HL-60 (cell line): Measurements from ENCODE around the gene SH3RF1.

Experiments
- DNase-seq, 2 experiments: peaks; one replicate each; pipeline ENCODE4 v3.0.0-alpha.2; 2010 to 2020; ENCODE audit warnings: low read depth in 1 of 2, low spot score in 1 of 2
- H3K27ac ChIP-seq: fragments of 250-450 bp; sonication (Bioruptor Pico); replicated peaks from 2 replicates; pipeline ENCODE4 v1.5.1; 2020; ENCODE audit warnings: mild to moderate bottlenecking, moderate library complexity
- H3K27me3 ChIP-seq: fragments of 250-450 bp; sonication (Bioruptor Pico); 2 replicates; pipeline ENCODE4 v1.5.1; 2021; ENCODE audit warnings: mild to moderate bottlenecking, moderate library complexity; ENCODE audit not compliant: insufficient read depth, poor library complexity, severe bottlenecking
- H3K4me3 ChIP-seq: replicated peaks from 2 replicates; pipeline ENCODE4 v1.5.1; 2011; ENCODE audit warnings: mild to moderate bottlenecking, control low read depth, low read length; ENCODE audit not compliant: insufficient read depth
- CTCF ChIP-seq: IDR thresholded peaks from one replicate; pipeline ENCODE4 v1.5.1; 2011; ENCODE audit warnings: low read length, control low read depth, inconsistent platforms; ENCODE audit not compliant: insufficient read depth
- GABPA ChIP-seq: IDR thresholded peaks from 2 replicates; pipeline ENCODE4 v1.6.1; 2012; ENCODE audit warnings: low read depth
- POLR2AphosphoS5 ChIP-seq: IDR thresholded peaks from 2 replicates; pipeline ENCODE4 v1.6.1; 2012; ENCODE audit warnings: low read depth
- REST ChIP-seq: IDR thresholded peaks from 2 replicates; pipeline ENCODE4 v1.6.1; 2012; ENCODE audit warnings: low read depth; ENCODE audit not compliant: insufficient replicate concordance
- SPI1 ChIP-seq: IDR thresholded peaks from 2 replicates; pipeline ENCODE4 v1.6.1; 2012; ENCODE audit warnings: low read depth, mild to moderate bottlenecking, borderline replicate concordance

Gene SH3RF1

GRCh38 chr4:169226565-169226964 lies 44.2 kb downstream of the SH3RF1 start:
- TF ChIP-seq REST (no peak), CTCF (no peak), GABPA (no peak), SPI1 (no peak), POLR2AphosphoS5 (no peak)
- no peaks in the 10 kb centered on the region for H3K27me3 ChIP-seq
- no peak overlapping the region for H3K27ac ChIP-seq
- no peak overlapping the region for H3K4me3 ChIP-seq
- no peak for DNase-seq

- Histone ChIP-seq H3K27ac (no peak overlapping the region), H3K4me3 (no peak overlapping the region), H3K27me3 (no peaks in the 10 kb centered on the region)
- DNase-seq = no peak
- peak; percentile 49; the same call in 1 of the 2 replicates for TF ChIP-seq SPI1
- no peak for TF ChIP-seq GABPA
- TF ChIP-seq POLR2AphosphoS5 = no peak
Measured at GRCh38 chr4:169225812-169226211, 44.9 kb downstream of the SH3RF1 start.

GRCh38 chr4:169225058-169225751 lies 45.6 kb downstream of the SH3RF1 start:
- Histone ChIP-seq H3K27me3 (no peaks in the 10 kb centered on the region), H3K27ac (no peak overlapping the region), H3K4me3 (no peak overlapping the region)
- TF ChIP-seq POLR2AphosphoS5 = no peak
- TF ChIP-seq CTCF = no peak
- no peak for TF ChIP-seq SPI1
- no peak for TF ChIP-seq GABPA
- TF ChIP-seq REST = no peak
- no peak for DNase-seq

GRCh38 chr4:169222761-169223160 lies 48.0 kb downstream of the SH3RF1 start:
- H3K27ac ChIP-seq = no peak overlapping the region
- TF ChIP-seq GABPA (no peak), CTCF (no peak), SPI1 (no peak), POLR2AphosphoS5 (no peak), REST (no peak)
- H3K27me3 ChIP-seq = no peaks in the 10 kb centered on the region

More at GRCh38 chr4:169222761-169223160, 48.0 kb downstream of the SH3RF1 start:
- DNase-seq = no peak
- no peak overlapping the region for H3K4me3 ChIP-seq
